ENCODE measurements around the gene COL4A2.
"Not testable (repeated sequence)": the region's sequence is repeated elsewhere in the genome, so short reads cannot be mapped to it uniquely, and the experiment has no call there.

Gene COL4A2

GRCh38 chr13:110306340-110306959, 634 bp upstream of the COL4A2 start:
- peak; percentile 81 for DNase-seq

GRCh38 chr13:110307767-110308655, 927 bp downstream of the COL4A2 start:
- peak; percentile 86 for DNase-seq

GRCh38 chr13:110308656-110309359, 1.7 kb downstream of the COL4A2 start:
- peak; percentile 80 for DNase-seq

- DNase-seq = no peak
These were observed 2.8 kb downstream of the COL4A2 start for GRCh38 chr13:110309661-110310524.

DNA sequence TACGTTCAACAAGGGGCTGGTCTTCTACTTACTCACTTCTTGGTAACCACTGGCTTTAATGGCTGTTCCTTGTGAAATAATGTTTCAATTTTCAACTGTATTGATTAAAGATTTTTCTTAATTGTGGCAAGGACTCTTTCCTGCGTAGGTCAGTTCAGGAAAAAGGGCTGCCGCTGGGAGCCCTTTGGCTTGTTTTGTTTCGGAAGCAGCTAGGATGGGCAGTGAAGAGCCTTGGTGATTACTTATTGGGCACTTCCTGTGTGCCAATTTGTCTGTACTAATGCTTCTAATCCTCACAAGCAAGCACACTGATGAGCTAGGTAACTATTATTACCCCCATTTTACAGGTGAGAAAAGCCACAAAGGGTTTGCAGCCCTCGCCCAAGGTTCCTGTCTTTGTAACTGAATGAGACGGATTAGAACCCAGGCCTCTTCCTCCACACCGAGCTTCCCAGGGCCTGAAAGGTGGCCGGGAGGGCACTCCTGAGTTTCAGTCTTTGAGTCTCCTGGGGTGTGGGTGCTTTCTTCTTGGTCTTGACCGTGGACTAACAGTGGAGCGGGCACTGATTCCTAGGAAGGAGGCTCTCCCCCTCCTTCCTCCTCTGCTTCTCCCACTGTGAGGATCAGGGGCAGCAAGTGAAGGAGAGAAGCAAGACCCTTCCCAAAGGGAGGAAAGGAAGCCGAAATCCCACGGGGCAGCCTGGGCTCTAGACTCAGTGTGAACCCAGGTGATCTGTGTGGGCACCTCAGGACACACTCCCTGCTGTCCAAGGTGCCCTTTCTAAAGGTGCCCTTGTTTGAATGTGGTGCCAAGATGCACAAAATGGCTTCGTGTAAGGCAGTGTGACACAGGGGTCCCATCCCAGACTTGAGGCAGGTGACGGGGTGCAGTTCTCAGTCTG, 3.7 kb downstream of the COL4A2 start:
- DNase-seq = no peak

DNA sequence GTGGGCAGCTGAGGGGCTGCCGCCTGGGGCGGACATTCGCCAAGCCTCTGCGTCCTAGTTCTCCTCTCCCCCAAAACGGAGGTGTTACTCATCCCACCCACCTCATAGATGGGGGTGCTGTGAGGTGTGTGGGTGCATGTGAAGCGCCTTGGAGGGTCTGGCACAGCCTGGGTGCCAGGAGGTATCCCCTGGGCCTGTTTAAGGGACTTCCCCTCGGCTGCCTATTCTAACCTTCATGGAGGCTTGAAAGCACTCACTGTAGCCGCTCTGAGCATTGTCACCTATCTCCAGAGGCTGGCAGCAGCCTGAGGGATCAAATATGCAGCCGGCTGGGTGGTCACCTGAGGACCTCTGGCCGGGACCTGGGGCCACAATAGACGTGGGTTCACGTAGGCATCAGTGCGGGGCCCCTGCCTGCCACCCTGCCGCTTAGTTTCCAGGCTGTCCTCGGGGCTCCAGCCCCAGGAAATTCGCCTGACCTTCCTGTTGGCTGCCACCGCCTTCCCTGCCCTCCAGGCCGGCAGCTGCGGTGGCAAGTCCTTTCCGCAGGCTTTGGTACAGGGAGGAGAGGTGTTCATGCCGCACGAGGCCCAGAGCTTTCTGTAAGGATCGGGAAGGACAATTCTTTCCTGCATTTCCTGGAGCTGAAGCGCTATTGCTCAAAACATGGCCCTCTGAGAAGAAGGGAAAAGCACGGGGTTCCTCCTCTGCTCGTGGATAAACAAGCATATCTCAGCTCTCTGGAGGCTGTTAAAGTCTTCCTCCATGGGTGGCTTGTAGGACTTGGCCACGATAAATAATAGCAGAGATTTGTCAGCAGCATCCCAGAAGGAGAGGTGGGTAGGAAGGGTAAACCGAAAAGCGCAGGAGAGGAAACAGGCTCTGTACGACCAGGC, 4.6 kb downstream of the COL4A2 start:
- DNase-seq = no peak

GRCh38 chr13:110312339-110313031, 5.4 kb downstream of the COL4A2 start:
- DNase-seq = no peak

DNA sequence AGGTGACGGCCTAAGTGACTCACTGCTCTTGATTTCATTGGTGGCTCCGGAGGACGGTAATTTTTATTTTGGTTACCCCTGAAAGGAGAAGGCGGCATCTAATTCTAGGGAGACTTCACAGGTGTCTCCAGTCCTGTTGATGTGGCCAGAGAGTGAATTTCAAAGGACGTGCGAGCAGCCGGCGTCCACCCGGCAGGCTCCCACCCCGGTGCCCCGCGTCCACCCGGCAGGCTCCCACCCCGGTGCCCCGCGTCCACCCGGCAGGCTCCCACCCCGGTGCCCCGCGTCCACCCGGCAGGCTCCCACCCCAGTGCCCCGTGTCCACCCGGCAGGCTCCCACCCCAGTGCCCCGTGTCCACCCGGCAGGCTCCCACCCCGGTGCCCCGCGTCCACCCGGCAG, 6.2 kb downstream of the COL4A2 start:
- DNase-seq = not testable (repeated sequence)

- DNase-seq = not testable (repeated sequence)
These were observed 6.6 kb downstream of the COL4A2 start for GRCh38 chr13:110313733-110314132.

DNA sequence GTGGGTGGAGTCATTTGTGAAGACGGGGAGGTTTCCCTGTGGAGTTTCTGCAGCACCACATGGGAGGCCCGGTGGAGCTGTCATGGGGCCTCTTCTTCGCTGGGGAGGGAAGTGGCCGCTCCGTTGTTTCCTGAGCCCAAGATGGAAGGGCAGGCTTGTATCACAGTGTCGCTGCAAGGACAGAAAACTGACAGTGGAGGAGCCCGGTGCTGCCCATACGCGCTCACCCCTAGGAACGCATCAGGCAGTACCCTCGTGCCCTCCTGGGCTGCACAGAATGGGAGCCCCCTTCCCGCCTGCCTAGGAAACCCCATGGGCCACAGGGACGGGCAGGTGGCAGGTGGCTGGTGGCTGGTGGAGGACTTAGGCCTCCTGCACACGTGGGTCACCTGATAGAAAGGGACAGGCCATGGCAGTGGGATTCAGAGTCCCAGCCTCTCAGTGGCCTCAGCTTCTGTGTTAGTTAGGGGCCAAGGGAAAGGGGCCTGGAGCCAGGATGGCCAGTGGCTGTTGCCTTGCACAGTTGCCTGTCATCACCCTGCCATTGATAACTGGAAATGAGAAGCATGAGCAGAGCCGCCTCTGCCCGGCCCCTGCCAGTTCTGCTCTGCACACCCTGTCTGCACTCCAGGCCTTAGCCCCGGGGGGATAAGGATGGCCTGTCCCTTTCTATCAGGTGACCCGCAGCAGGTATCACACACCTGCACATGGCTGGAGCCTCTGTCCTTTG, 7.6 kb downstream of the COL4A2 start:
- no peak for DNase-seq

GRCh38 chr13:110316196-110316595, 9.1 kb downstream of the COL4A2 start:
- no peak for DNase-seq

GRCh38 chr13:110317093-110317492, 10.0 kb downstream of the COL4A2 start:
- DNase-seq = no peak

DNA sequence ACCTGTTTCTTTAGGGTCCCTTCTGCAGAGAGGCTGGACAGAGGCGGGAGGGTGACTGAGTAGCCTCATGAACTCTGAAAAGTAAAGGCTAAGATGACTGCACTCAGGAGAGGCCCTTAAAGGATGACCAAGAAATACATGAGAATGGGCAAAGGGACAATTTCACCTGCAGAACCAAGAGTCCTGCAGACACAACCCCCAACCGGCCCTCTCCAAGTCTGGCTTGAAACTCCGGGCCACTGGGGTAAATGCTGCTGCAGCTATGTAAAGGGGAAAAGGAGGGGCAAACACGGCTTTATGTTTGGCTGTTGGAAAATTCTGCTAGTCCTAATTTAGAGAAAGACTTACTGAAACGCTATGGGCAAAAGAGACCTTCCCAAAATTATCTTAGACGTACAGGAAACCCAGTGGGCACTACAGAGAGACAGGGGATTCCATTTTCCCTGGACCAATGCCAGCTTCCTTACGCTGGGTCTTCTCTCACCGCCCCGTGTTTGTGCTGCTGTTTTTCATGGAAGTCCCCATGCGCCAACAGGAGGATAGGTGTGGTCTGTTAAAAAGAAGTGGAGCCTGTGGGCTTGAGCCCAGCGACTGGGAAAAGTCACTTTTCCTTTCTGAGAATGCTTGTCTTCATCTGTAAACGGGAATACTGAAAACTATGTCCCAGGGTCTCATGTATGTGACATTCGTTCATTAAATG, 10.6 kb downstream of the COL4A2 start:
- no peak for DNase-seq

- no peak for DNase-seq
These were observed 11.8 kb downstream of the COL4A2 start for GRCh38 chr13:110318920-110319319.

GRCh38 chr13:110319397-110319773, 12.3 kb downstream of the COL4A2 start:
- no peak for DNase-seq

DNA sequence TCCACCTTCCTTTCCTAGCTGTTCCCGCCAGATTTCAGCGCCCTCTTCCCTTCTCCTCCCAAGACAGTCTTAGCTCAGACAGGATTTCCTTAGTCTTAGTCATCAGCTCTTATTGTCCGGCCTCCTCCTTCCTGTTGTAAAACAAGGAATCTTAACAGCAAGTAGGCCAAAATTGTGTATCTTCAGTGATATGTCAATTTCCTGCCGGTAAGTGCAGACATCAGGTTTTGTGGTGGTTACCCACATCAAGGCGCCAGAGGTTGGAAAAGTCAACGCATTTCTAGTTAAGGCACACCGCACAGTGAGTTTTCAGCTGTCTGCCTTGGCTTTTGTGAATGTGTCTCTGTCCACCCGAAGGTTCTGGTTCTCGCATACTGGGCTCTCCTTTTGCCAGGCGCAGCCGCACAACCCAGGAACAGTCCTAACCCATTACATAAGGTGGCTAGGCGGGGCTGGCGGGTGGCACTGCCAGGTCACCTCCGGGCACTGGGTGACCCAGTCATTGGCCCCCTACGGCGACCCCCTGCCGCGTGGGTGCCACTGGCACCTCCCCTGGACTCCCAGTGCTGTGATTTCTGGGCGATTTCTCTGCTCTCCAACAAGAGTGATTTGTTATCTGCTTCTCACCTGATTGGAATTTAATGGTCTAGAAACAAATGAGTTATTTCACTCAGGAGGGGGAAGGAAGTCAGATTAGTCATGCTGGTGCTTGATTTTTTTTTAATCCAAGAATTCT, 12.9 kb downstream of the COL4A2 start:
- DNase-seq = peak; percentile 61

DNA sequence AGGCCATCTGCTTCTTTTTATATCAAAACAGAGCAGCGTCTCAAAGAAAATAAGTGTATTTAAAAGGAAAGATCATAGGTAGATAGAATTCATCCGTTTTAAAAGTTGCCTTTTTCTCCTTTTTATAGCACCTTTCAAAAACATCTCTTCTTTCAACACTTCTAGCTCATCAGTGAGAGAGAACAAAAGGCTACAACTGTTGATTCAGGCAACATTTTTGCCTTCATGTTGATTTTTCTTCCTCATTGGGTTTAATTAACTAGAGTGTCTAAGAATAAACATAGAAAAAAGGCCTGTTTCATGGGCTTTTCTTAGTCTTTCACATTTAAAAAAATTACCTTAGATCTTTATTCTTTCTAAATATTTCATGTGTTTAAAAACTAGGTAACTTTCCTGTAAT, 13.6 kb downstream of the COL4A2 start:
- DNase-seq = no peak

All from right kidney (tissue), 1 donor.